ENCODE results near the gene PACSIN1. TPM values are rescaled to one million over a fixed set of nuclear protein-coding genes. Genes with fewer than 3 reads are reported as not detected.
A peak's percentile ranks its signal among the peaks of the same experiment; 100 is the strongest.

The PACSIN1 gene
- total and polyA plus RNA-seq, 2 of the 4 experiments (the other 2 are of a cell fraction), result 0.02 TPM; not detected in 1

DNA sequence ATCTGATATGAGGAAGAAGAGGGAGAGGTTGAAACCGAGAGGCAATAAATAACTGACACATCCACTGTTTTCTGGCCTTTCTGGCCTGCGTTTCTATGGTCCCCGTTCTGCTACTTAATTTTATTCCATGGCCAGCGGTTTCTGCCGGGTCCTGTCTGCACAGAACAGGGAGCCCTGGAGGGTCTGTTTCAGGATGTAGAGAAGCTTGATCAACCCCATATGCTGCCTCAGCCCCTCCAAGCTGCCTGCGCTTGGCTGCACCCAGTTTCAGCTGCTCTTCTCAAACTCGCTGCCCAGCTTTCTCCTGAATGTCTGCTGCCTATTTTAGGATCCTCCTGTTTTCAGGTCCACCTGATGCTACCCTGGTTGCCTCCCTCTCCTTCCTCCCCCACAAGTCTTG lies 18.5 kb upstream of the PACSIN1 start:
- POLR2A ChIA-PET (ENCODE audit: unreplicated experiment), result no interaction called here
- no peak for ATAC-seq (ENCODE audit: low read depth)

More for the DNA sequence above, 18.5 kb upstream of the PACSIN1 start:
- 100% methylated on average over 1 of the region's 7 CpGs; no CpG with 5 or more reads in 1 of the 2 experiments for WGBS, 2 experiments (ENCODE audit: extremely low coverage in 2 of 2, insufficient read length in 1 of 2)
- H3K56ac ChIP-seq (ENCODE audit: extremely low read depth, insufficient read depth, low read length), result no peak overlapping the region
- no peak overlapping the region for H3K18ac ChIP-seq (ENCODE audit: low read depth, low read length)
- H3K4ac ChIP-seq (ENCODE audit: low read depth, low read length), result no peak overlapping the region
- no peaks in the 10 kb centered on the region for H3K36me3 ChIP-seq (ENCODE audit: control insufficient read depth, insufficient read depth, low read length)
- no peak overlapping the region for H3K14ac ChIP-seq (replicated peaks; ENCODE audit: low read depth, low read length)
- no peak for DNase-seq
- no peak overlapping the region for H2BK5ac ChIP-seq (ENCODE audit: low read depth, low read length, poor library complexity, severe bottlenecking)
- dilution Hi-C loops (cut with HindIII; ENCODE audit: low sequenced_read_pairs, unreplicated experiment) (no loop called here), in situ Hi-C loops (cut with MboI; ENCODE audit: low sequenced_read_pairs) (no loop called here), intact Hi-C loops (cut with micrococcal nuclease) (no loop called here)
- no peaks in the 10 kb centered on the region for H3K4me1 ChIP-seq (ENCODE audit: control insufficient read depth, insufficient read depth, low read length)
- no peak overlapping the region; the same call in 1 of the 2 replicates for H3K23ac ChIP-seq (ENCODE audit: low read depth, low read length)
- no peak overlapping the region for H2BK20ac ChIP-seq (ENCODE audit: low read depth, low read length)
- H4K91ac ChIP-seq (ENCODE audit: insufficient read depth, low read depth, low read length), result no peak overlapping the region
- CTCF ChIA-PET, result interaction anchor here (0.8 to 1.1 kb wide), 2 partner anchors 173 to 455 kb away, joined by 4 to 7 read pairs; no protein-coding TSS in a partner anchor
- no peak overlapping the region for H4K8ac ChIP-seq (ENCODE audit: low read depth in 2 of 2, low read length in 2 of 2)
- no peak overlapping the region for H3K4me3 ChIP-seq (ENCODE audit: insufficient read depth, low read depth, low read length)
- H3K27ac ChIP-seq (ENCODE audit: insufficient read depth, low read length), result no peak overlapping the region
- TF ChIP-seq MAFK (IDR thresholded peaks at IDR 0.05; ENCODE audit: low read depth, low read length), result no peak
- TF ChIP-seq, protein P1, sequence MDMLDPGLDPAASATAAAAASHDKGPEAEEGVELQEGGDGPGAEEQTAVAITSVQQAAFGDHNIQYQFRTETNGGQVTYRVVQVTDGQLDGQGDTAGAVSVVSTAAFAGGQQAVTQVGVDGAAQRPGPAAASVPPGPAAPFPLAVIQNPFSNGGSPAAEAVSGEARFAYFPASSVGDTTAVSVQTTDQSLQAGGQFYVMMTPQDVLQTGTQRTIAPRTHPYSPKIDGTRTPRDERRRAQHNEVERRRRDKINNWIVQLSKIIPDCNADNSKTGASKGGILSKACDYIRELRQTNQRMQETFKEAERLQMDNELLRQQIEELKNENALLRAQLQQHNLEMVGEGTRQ (IDR thresholded peaks at IDR 0.05; ENCODE audit: low read depth, low read length), result no peak
- TF ChIP-seq CEBPB (IDR thresholded peaks at IDR 0.05; ENCODE audit: low read depth, low read length), result no peak
- TF ChIP-seq POLR2A (IDR thresholded peaks at IDR 0.05; ENCODE audit: low read depth, low read length), result no peak
- TF ChIP-seq CHD1 (IDR thresholded peaks at IDR 0.05; ENCODE audit: low read depth, low read length), result no peak
- H3K9me3 ChIP-seq (ENCODE audit: control insufficient read depth, insufficient read depth, low read length), result peaks cover 8% of the 10 kb centered on the region
- no peak overlapping the region for H2BK120ac ChIP-seq (ENCODE audit: low read depth, low read length)
- no peaks in the 10 kb centered on the region for H4K20me1 ChIP-seq (ENCODE audit: insufficient read depth, low read length)
- H3K9ac ChIP-seq (ENCODE audit: low read depth, low read length), result no peak overlapping the region
- no peaks in the 10 kb centered on the region for H3K79me1 ChIP-seq (ENCODE audit: low read depth in 1 of 2, low read length in 2 of 2)
- no peaks in the 10 kb centered on the region for H3K9me1 ChIP-seq (ENCODE audit: insufficient read depth, low read length)
- no peak overlapping the region for H2BK15ac ChIP-seq (ENCODE audit: low read depth, low read length)
- peak overlapping the region; percentile 18 for H2AFZ ChIP-seq (replicated peaks; ENCODE audit: low read length, poor library complexity)
- H2AK9ac ChIP-seq (replicated peaks; ENCODE audit: low read depth, low read length, poor library complexity), result no peak overlapping the region
- no peak overlapping the region for H3K4me2 ChIP-seq (ENCODE audit: low read depth, low read length)
- H4K5ac ChIP-seq (ENCODE audit: low read depth, low read length), result no peak overlapping the region
- BruUV-seq (replicated peaks), result no TSS peak
- no peak overlapping the region for H2AK5ac ChIP-seq (ENCODE audit: low read depth, low read length)
- peaks cover 17% of the 10 kb centered on the region for H3K27me3 ChIP-seq (ENCODE audit: control insufficient read depth, insufficient read depth, low read length)
